Spleen (tissue), 7 donors: ENCODE data around the gene CFAP58.

Experiments
- CTCF ChIP-seq, 11 experiments: fragments of 200-600 bp in 7 of 11; fragments of 450-650 bp in 4 of 11; sonication (generic) in 4 of 11; IDR thresholded peaks in 8 of 11; conservative IDR thresholded peaks in 3 of 11; 1 replicate in 7 of 11; 2 replicates in 4 of 11; pipeline versions ENCODE4 v1.4.0 to v1.8.0; 2016 to 2021; ENCODE audit warnings: antibody characterized with exemption in 11 of 11, inconsistent platforms in 4 of 11, mild to moderate bottlenecking in 1 of 11
- POLR2AphosphoS5 ChIP-seq, 3 donors: sonication (generic); formaldehyde crosslinking; IDR thresholded peaks; one replicate each; pipeline ENCODE4 v1.5.1; 2017; ENCODE audit warnings: antibody characterized with exemption in 3 of 3
- donor health status: DM: no; HTN: no; CAD: no; lungs with moderate emphysema.
- donor health status: DM: no; HTN: no; CAD: no.
- donor health status: DM: no; HTN: no; CAD: no.

- no peak for TF ChIP-seq CTCF (IDR thresholded peaks at IDR 0.05 in 8 of 11, conservative IDR thresholded peaks at IDR 0.05 in 3 of 11)
- TF ChIP-seq POLR2AphosphoS5 (IDR thresholded peaks at IDR 0.05) = no peak
Measured at GRCh38 chr10:104387130-104387888, 33.7 kb downstream of the CFAP58 start.
